Spinal cord (tissue), 10 donors: Measurements from ENCODE around the gene ST8SIA2. TPM values are rescaled to one million over a fixed set of nuclear protein-coding genes. Genes with fewer than 3 reads are reported as not detected.

Experiments used
- DNase-seq, 6 donors: peaks; one replicate each; pipeline versions ENCODE4 v3.0.0 to v3.0.0-alpha.2; 2013 to 2015; ENCODE audit warnings: low spot score in 6 of 6, low read depth in 4 of 6
- H3K27ac ChIP-seq: one replicate; pipeline ENCODE4 v1.5.1; 2013; ENCODE audit warnings: low read depth, low read length, control low read depth
- H3K27me3 ChIP-seq: one replicate; pipeline ENCODE4 v1.6.1; 2013; ENCODE audit warnings: low read length; ENCODE audit not compliant: control insufficient read depth, insufficient read depth
- H3K36me3 ChIP-seq: one replicate; pipeline ENCODE4 v1.6.1; 2013; ENCODE audit warnings: low read length; ENCODE audit not compliant: control insufficient read depth, insufficient read depth
- H3K4me1 ChIP-seq: one replicate; pipeline ENCODE4 v1.6.1; 2013; ENCODE audit warnings: low read length; ENCODE audit not compliant: control insufficient read depth, insufficient read depth
- H3K4me3 ChIP-seq: one replicate; pipeline ENCODE4 v1.5.1; 2013; ENCODE audit warnings: low read depth, low read length, control low read depth
- H3K9me3 ChIP-seq: one replicate; pipeline ENCODE4 v1.6.1; 2013; ENCODE audit warnings: low read length; ENCODE audit not compliant: control insufficient read depth, insufficient read depth
- WGBS: methylation state at CpG from one replicate; pipeline ENCODE4 v1.1.5; 2013; ENCODE audit warnings: missing lambda C conversion rate; ENCODE audit not compliant: insufficient coverage; 5-methylcytosine and 5-hydroxymethylcytosine counted together
- long read RNA-seq, 4 donors: transcript quantifications; one replicate each; lab custom pipeline, GENCODE V29; 2026
- polyA plus RNA-seq, 2 donors: library from polyadenylated mRNA; unstranded; fragments of 120-200 nt; gene quantifications; one replicate each; pipeline ENCODE4 v1.2.1, GENCODE V29; 2013; ENCODE audit not compliant: insufficient read length in 2 of 2
- total RNA-seq, 2 donors: library from RNA; depleted of rRNA in 1 of 2; stranded (reverse); fragments of 120-200 nt in 1 of 2; fragments of >200 nt in 1 of 2; gene quantifications; one replicate each; pipeline versions ENCODE4 v1.2.3 to v1.2.4, GENCODE V29; 2013 to 2014
- donor health status: healthy.

Gene ST8SIA2, protein sequence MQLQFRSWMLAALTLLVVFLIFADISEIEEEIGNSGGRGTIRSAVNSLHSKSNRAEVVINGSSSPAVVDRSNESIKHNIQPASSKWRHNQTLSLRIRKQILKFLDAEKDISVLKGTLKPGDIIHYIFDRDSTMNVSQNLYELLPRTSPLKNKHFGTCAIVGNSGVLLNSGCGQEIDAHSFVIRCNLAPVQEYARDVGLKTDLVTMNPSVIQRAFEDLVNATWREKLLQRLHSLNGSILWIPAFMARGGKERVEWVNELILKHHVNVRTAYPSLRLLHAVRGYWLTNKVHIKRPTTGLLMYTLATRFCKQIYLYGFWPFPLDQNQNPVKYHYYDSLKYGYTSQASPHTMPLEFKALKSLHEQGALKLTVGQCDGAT
- 1 to 10 TPM; 8.5 to 9.0 TPM for total RNA-seq
- polyA plus RNA-seq = 10 to 100 TPM; 23.9 to 26.7 TPM
- long read RNA-seq, donor 1, full-length matches to known transcripts = 5 of 5 reads
- long read RNA-seq, donor 1, partial matches to known transcripts = 0 of 5 reads
- long read RNA-seq, donor 1, other reads (novel, unspliced or antisense) = 0 of 5 reads
- long read RNA-seq, donor 2, full-length matches to known transcripts = 2 of 2 reads
- long read RNA-seq, donor 2, partial matches to known transcripts = 0 of 2 reads
- long read RNA-seq, donor 2, other reads (novel, unspliced or antisense) = 0 of 2 reads
- long read RNA-seq, donor 3, full-length matches to known transcripts = 4 of 4 reads
- long read RNA-seq, donor 3, partial matches to known transcripts = 0 of 4 reads
- long read RNA-seq, donor 3, other reads (novel, unspliced or antisense) = 0 of 4 reads
- long read RNA-seq, donor 4 = 0 reads

DNA sequence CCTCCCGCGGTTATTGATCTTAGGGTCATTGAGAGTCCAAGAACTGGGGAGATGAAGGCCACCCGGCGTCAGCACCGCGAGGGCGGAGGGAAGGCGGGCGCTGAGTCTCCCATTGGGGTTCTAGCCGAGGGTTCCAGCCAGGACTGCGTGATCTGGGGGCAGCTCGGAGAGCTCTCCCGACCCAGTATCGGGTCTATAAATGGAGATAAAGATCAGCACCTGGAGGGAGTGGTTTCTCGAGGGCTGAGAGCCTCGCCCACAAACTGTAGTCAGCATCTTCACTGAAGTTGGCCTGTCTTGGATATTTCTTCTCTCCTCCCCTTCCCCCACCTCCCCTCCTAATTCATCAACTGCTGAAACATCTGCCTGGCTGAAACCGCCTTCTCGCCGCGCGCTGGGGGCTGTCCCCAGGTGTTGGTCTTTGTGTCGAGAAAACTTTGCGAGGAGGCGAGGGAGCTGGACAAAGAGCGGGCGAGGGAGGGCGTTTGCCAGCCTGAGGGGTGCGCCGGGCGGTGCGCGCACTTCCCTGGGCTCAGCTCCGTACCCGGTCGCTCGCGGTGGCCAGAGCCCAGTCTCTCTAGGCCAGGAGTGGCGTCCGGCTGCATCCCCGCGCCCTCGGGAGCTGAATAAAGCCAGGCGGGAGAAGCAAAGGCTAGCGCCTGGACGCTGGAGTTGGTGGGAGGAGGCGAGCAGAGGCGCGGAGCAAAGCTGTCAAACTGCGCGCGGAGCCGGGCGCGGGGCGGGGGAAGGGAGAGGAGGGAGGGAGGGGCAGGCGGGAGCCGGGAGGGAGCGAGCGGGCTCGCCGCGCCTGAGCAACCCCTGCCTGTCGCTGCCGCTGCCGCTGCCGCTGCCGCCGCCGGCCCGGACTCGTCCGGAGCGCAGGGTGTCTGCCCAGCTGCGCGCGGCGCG lies at the start of gene ST8SIA2:
ST8SIA2 (plus strand) TSS at position 811 of the 909 bp plus-strand sequence. CDS start 184 bp downstream, outside the sequence.
- H3K27me3 ChIP-seq = peaks cover 20% of the 10 kb centered on the region
- H3K27ac ChIP-seq = no peak within 1 kb of the TSS

DNA sequence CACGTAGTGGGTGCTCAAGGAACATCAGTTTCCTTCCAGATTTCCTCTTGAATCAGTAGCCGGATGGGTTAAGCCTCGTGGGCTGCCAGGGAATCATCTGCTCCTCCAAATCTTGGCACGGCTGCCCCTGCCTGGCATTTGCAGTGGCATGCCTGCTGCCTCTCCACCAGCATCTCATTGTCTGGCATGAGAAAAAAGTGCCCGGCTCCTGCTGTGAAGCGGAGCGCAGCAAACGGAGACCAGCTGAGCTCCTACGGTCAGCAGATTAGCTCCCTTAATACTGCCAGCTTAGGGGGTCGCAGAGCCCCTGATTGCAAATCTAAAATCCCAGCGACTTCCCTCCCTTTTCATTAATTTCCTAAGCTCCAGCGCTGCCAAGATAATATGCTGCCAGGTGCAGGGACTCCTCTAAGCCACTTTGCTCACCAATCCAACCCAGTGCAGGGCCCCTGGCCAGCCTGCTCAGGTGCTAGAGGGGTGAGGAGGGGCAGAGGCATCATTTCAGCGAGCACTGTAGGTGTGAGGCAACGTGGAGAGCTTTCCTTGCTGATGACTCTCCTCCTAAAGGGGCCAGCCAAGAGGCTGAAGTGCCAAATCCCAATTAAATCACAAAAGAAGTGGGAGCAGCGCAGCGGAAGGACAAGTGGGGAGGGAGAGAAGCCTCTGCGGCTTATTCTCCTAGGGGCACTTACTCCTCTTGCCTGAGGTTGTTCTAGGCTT lies 49.6 kb upstream of the ST8SIA2 start:
- Histone ChIP-seq H3K36me3 (no peaks in the 10 kb centered on the region), H3K4me3 (no peak overlapping the region), H3K27ac (no peak overlapping the region), H3K27me3 (peaks cover 29% of the 10 kb centered on the region), H3K4me1 (peaks cover 21% of the 10 kb centered on the region), H3K9me3 (no peaks in the 10 kb centered on the region)
- WGBS = 7% methylated on average over 12 of the region's 17 CpGs
- peak in 5 of 6 donors; percentile 56 to 97 (median 75) for DNase-seq

More for the DNA sequence above, at the start of gene ST8SIA2:
- H3K36me3 ChIP-seq = no peaks in the 10 kb centered on the region
- H3K4me3 ChIP-seq = peak within 1 kb of the TSS; percentile 61
- H3K4me1 ChIP-seq = peaks cover 42% of the 10 kb centered on the region
- 3% methylated on average over 77 of the region's 78 CpGs for WGBS
- H3K9me3 ChIP-seq = no peaks in the 10 kb centered on the region
- peak; percentile 33 to 91 (median 56) for DNase-seq

DNA sequence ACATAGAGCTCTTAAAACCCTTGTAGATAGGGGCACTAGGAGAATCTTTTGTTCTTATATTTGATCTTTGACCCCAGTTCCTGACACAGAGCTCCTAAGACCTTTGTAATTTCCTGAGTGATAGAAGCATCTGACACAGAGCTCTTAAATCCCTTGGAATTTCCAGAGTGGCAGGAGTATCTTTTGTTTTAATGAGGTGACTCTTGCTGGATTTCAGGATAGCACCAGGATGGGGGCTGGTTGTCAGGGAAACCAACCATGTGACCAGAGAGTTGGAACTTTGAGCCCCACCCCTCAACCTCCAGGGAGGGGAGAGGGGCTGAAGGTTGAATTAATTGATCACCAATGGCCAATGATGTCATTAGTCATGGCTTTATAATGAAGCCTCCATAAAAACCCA lies 47.6 kb upstream of the ST8SIA2 start:
- no peak overlapping the region for H3K27ac ChIP-seq
- no peak for DNase-seq
- peaks cover 26% of the 10 kb centered on the region for H3K27me3 ChIP-seq
- no peak overlapping the region for H3K4me3 ChIP-seq
- no peaks in the 10 kb centered on the region for H3K9me3 ChIP-seq
- H3K36me3 ChIP-seq = no peaks in the 10 kb centered on the region
- peaks cover 18% of the 10 kb centered on the region for H3K4me1 ChIP-seq

DNA sequence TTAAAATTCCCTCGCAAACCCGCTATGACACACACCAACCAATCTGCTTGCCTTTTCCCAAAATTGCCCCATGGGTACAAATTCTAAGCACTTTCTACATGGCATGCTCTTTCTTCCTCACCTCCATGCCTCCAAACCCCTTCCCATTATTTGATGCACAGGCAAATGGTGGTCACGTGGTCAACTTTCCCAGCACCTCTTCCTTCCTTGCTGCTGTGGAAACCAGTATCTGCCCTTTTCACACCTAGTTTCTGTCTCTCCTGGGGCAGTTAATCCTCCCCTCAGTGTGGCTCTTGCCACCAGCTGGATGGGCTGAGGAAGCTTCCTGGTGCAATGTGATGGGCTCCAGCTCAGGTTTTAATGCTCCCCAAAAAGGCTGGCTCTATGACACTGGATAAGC lies 38.4 kb upstream of the ST8SIA2 start:
- 100% methylated on average over 3 of the region's 3 CpGs for WGBS
- Histone ChIP-seq H3K36me3 (no peaks in the 10 kb centered on the region), H3K27me3 (no peaks in the 10 kb centered on the region), H3K4me1 (no peaks in the 10 kb centered on the region), H3K9me3 (no peaks in the 10 kb centered on the region), H3K27ac (no peak overlapping the region), H3K4me3 (no peak overlapping the region)
- no peak for DNase-seq

DNA sequence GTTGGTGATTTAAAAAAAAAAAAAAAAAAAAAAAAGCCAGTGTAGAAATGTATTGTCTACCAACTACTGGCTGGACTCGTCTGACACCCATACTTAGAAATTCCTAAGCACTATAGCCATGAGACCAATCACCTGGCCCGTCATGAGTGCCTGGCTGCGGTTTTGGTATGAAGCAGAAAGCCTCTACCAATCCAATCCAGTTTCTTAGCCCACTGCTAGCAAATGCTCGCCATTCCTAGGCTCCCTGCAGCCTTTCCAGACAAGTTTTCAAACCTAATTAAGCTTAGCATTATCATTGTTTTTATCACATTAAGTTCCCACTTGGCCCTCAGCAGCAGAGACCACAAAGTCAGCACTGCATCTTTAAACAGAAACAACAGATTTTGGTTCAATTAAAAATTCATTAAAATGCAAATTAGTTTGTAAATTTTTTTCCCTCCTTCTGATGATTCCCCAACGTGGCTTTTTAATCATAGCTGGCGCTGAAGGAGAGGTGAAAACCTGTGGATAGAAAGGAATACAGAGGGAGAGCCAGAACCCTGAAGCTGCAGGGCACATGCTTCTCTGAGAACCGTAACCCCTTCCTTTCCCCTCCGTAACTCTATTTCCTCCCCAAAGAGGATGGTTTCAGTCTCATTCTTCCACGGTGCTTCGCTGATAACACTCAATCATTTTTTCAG lies 32.2 kb upstream of the ST8SIA2 start:
- no peak overlapping the region for H3K4me3 ChIP-seq
- no peaks in the 10 kb centered on the region for H3K27me3 ChIP-seq
- H3K9me3 ChIP-seq = no peaks in the 10 kb centered on the region
- WGBS = 60% methylated on average over 7 of the region's 10 CpGs
- no peaks in the 10 kb centered on the region for H3K4me1 ChIP-seq
- H3K27ac ChIP-seq = no peak overlapping the region
- H3K36me3 ChIP-seq = no peaks in the 10 kb centered on the region
- DNase-seq = peak in 2 of 6 donors; percentile 20 to 91

DNA sequence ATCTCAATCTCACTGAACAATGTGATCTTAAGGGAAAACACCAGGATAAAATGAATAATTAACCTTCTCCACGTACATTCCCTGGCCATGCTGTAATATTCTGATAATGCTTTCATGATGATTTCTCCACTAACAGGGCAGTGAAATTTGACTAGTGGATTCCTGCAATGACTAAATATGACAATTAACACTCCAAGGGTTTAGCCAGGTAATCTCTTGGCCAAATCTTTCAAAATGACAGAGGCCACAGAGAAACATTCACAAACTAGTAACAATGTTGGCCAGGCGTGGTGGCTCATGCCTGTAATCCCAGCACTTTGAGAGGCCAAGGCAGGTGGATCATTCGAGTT lies 31.7 kb upstream of the ST8SIA2 start:
- H3K4me3 ChIP-seq = no peak overlapping the region
- no peaks in the 10 kb centered on the region for H3K27me3 ChIP-seq
- no peak for DNase-seq
- H3K36me3 ChIP-seq = no peaks in the 10 kb centered on the region
- no peak overlapping the region for H3K27ac ChIP-seq
- 77% methylated on average over 3 of the region's 3 CpGs for WGBS
- no peaks in the 10 kb centered on the region for H3K9me3 ChIP-seq
- H3K4me1 ChIP-seq = no peaks in the 10 kb centered on the region

DNA sequence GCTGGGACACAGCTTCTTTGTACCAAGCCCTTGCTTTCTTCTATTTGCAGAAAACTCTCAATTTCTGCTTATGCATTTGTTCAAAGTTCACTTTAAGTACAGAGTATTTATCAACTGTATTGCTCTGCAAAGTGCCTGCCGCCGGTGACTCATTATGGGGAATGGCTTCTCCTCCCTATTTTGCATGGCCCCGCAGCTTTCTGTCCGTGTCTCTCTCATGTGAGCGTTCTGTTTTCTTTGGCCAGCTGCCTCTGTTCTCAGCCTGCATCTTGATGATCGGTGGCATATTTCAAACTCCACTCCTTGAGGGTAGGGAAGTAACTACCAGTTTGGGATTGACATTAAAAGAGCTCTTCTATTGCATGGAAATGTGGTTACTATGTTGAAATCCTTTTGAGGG lies 28.6 kb upstream of the ST8SIA2 start:
- H3K4me3 ChIP-seq = no peak overlapping the region
- H3K27ac ChIP-seq = no peak overlapping the region
- H3K9me3 ChIP-seq = no peaks in the 10 kb centered on the region
- 34% methylated on average over 5 of the region's 6 CpGs for WGBS
- no peaks in the 10 kb centered on the region for H3K4me1 ChIP-seq
- peak in 1 of 6 donors; percentile 69 for DNase-seq
- H3K27me3 ChIP-seq = no peaks in the 10 kb centered on the region
- no peaks in the 10 kb centered on the region for H3K36me3 ChIP-seq

DNA sequence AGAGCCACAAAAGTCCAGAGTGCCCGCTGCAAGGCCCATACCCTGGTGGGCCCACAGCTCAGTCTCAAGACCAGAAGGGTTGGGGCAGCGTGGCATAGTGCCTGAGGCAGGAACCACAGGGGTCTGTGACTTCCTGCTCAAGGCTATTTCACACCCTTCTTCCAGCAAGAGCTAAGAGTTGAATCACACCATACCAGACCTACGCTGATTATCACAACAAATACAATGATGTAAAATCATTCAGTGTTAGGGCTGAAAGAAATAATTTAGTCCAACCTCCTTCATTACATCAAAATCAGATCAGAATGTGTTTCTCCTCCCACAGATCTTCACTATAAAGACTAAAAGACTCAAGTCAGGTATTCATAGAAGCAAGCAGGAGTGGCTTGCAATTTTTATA lies 27.8 kb upstream of the ST8SIA2 start:
- Histone ChIP-seq H3K27ac (no peak overlapping the region), H3K4me1 (no peaks in the 10 kb centered on the region), H3K27me3 (no peaks in the 10 kb centered on the region), H3K4me3 (no peak overlapping the region), H3K36me3 (no peaks in the 10 kb centered on the region), H3K9me3 (no peaks in the 10 kb centered on the region)
- WGBS = 64% methylated on average over 2 of the region's 3 CpGs
- DNase-seq = no peak
